H9 (cell line): ENCODE measurements around the gene ZBED2. TPM values are rescaled to one million over a fixed set of nuclear protein-coding genes. Genes with fewer than 3 reads are reported as not detected.

Experiments
- DNase-seq: peaks from one replicate; pipeline ENCODE4 v3.0.0-alpha.2; 2017
- H2AFZ ChIP-seq: one replicate; pipeline ENCODE4 v1.6.1; 2013; ENCODE audit warnings: mild to moderate bottlenecking, low read length, control low read depth, moderate library complexity
- H2AK5ac ChIP-seq: 2 replicates; pipeline ENCODE4 v1.6.1; 2013; ENCODE audit warnings: low read length, control low read depth, mixed read lengths; ENCODE audit not compliant: insufficient read length
- H2BK120ac ChIP-seq: one replicate; pipeline ENCODE4 v1.6.1; 2013; ENCODE audit warnings: low read depth, mild to moderate bottlenecking, low read length, control low read depth, inconsistent platforms; ENCODE audit not compliant: poor library complexity, severe bottlenecking
- H2BK12ac ChIP-seq: 2 replicates; pipeline ENCODE4 v1.6.1; 2013; ENCODE audit warnings: low read length, control low read depth, mixed read lengths, low read depth; ENCODE audit not compliant: insufficient read length
- H2BK15ac ChIP-seq: 2 replicates; pipeline ENCODE4 v1.6.1; 2013; ENCODE audit warnings: low read depth, low read length, control low read depth
- H2BK20ac ChIP-seq: one replicate; pipeline ENCODE4 v1.6.1; 2013; ENCODE audit warnings: low read depth, mild to moderate bottlenecking, low read length, control low read depth, inconsistent platforms; ENCODE audit not compliant: poor library complexity, severe bottlenecking
- H2BK5ac ChIP-seq: 2 replicates; pipeline ENCODE4 v1.6.1; 2013; ENCODE audit warnings: low read length, control low read depth, mixed read lengths; ENCODE audit not compliant: insufficient read length
- H3K14ac ChIP-seq: 2 replicates; pipeline ENCODE4 v1.6.1; 2013; ENCODE audit warnings: low read length, control low read depth; ENCODE audit not compliant: insufficient read depth
- H3K18ac ChIP-seq: 2 replicates; pipeline ENCODE4 v1.6.1; 2013; ENCODE audit warnings: low read depth, mild to moderate bottlenecking, mixed read lengths, low read length, control low read depth; ENCODE audit not compliant: insufficient read length
- H3K23ac ChIP-seq: 2 replicates; pipeline ENCODE4 v1.6.1; 2013; ENCODE audit warnings: low read length, control low read depth, mixed read lengths, low read depth; ENCODE audit not compliant: insufficient read length
- H3K23me2 ChIP-seq: 2 replicates; pipeline ENCODE4 v1.6.1; 2013; ENCODE audit warnings: low read depth, mild to moderate bottlenecking, mixed read lengths, low read length, control low read depth; ENCODE audit not compliant: insufficient read length, poor library complexity, severe bottlenecking
- H3K27ac ChIP-seq: 2 replicates; pipeline ENCODE4 v1.5.1; 2013; ENCODE audit warnings: low read length, control low read depth, mixed read lengths, low read depth; ENCODE audit not compliant: insufficient read length
- H3K27me3 ChIP-seq: 2 replicates; pipeline ENCODE4 v1.6.1; 2013; ENCODE audit warnings: low read length, control low read depth, inconsistent platforms; ENCODE audit not compliant: insufficient read depth
- H3K4ac ChIP-seq: 2 replicates; pipeline ENCODE4 v1.6.1; 2013; ENCODE audit warnings: low read depth, mild to moderate bottlenecking, control low read depth, inconsistent platforms, low read length, moderate library complexity
- H3K4me1 ChIP-seq: 2 replicates; pipeline ENCODE4 v1.6.1; 2013; ENCODE audit warnings: low read length, control low read depth, inconsistent platforms; ENCODE audit not compliant: insufficient read depth
- H3K4me2 ChIP-seq: 2 replicates; pipeline ENCODE4 v1.6.1; 2013; ENCODE audit warnings: low read length, control low read depth, mixed read lengths; ENCODE audit not compliant: insufficient read length, insufficient read depth
- H3K56ac ChIP-seq: 2 replicates; pipeline ENCODE4 v1.6.1; 2013; ENCODE audit warnings: low read depth, mild to moderate bottlenecking, mixed read lengths, low read length, control low read depth; ENCODE audit not compliant: insufficient read length
- H3K79me1 ChIP-seq: 2 replicates; pipeline ENCODE4 v1.6.1; 2013; ENCODE audit warnings: low read depth, mild to moderate bottlenecking, moderate library complexity, low read length, control low read depth, inconsistent platforms; ENCODE audit not compliant: insufficient read depth, poor library complexity, severe bottlenecking
- H3K79me2 ChIP-seq: 2 replicates; pipeline ENCODE4 v1.6.1; 2013; ENCODE audit warnings: low read length, control low read depth, inconsistent platforms; ENCODE audit not compliant: insufficient read depth
- H3K9ac ChIP-seq: 2 replicates; pipeline ENCODE4 v1.6.1; 2013; ENCODE audit warnings: low read length, control low read depth, mixed read lengths; ENCODE audit not compliant: insufficient read length; ENCODE audit errors: extremely low read depth
- H3K9me3 ChIP-seq: one replicate; pipeline ENCODE4 v1.6.1; 2013; ENCODE audit warnings: low read depth, low read length, inconsistent platforms; ENCODE audit not compliant: control insufficient read depth
- H3T11ph ChIP-seq: one replicate; pipeline ENCODE4 v1.6.1; 2013; ENCODE audit warnings: mild to moderate bottlenecking, low read length, control low read depth, inconsistent platforms
- H4K20me1 ChIP-seq: one replicate; pipeline ENCODE4 v1.6.1; 2013; ENCODE audit not compliant: control insufficient read depth, insufficient read length, insufficient read depth
- H4K5ac ChIP-seq: 2 replicates; pipeline ENCODE4 v1.6.1; 2013; ENCODE audit warnings: low read depth, mild to moderate bottlenecking, mixed read lengths, low read length, control low read depth; ENCODE audit not compliant: insufficient read length
- H4K8ac ChIP-seq: replicated peaks from 2 replicates; pipeline ENCODE4 v1.6.1; 2013; ENCODE audit warnings: low read length, control low read depth, mixed read lengths, low read depth; ENCODE audit not compliant: insufficient read length
- H4K91ac ChIP-seq: 2 replicates; pipeline ENCODE4 v1.6.1; 2013; ENCODE audit warnings: low read depth, mild to moderate bottlenecking, moderate library complexity, mixed read lengths, low read length, control low read depth; ENCODE audit not compliant: insufficient read length
- H3K27ac Mint-ChIP-seq, 3 experiments: 2 replicates in 2 of 3; 3 replicates in 1 of 3; pipeline ENCODE4 v1.8.0; 2020 to 2021; ENCODE audit warnings: mixed read lengths in 3 of 3, mild to moderate bottlenecking in 1 of 3, moderate library complexity in 1 of 3
- H3K27me3 Mint-ChIP-seq: 2 replicates; pipeline ENCODE4 v1.8.0; 2021; ENCODE audit warnings: low read depth, mild to moderate bottlenecking, moderate library complexity, mixed read lengths
- H3K36me3 Mint-ChIP-seq, 3 experiments: 2 replicates in 2 of 3; 3 replicates in 1 of 3; pipeline ENCODE4 v1.8.0; 2020 to 2021; ENCODE audit warnings: low read depth in 3 of 3, mixed read lengths in 3 of 3; ENCODE audit not compliant: insufficient read depth in 1 of 3
- H3K4me1 Mint-ChIP-seq, 2 experiments: 2 replicates each; pipeline ENCODE4 v1.8.0; 2020; ENCODE audit warnings: mixed read lengths in 2 of 2
- H3K4me3 Mint-ChIP-seq, 2 experiments: 2 replicates in 1 of 2; 3 replicates in 1 of 2; pipeline ENCODE4 v1.8.0; 2020 to 2021; ENCODE audit warnings: mild to moderate bottlenecking in 2 of 2, mixed read lengths in 2 of 2, moderate library complexity in 1 of 2
- H3K9me3 Mint-ChIP-seq, 2 experiments: 2 replicates in 1 of 2; 3 replicates in 1 of 2; pipeline ENCODE4 v1.8.0; 2020; ENCODE audit warnings: mild to moderate bottlenecking in 2 of 2, mixed read lengths in 2 of 2, moderate library complexity in 1 of 2
- WGBS: extraction: QIAGEN DNeasy Blood & Tissue Kit; methylation state at CpG from one replicate; pipeline ENCODE4 v1.1.7; 2013; ENCODE audit warnings: missing lambda C conversion rate, low lambda C conversion rate, mixed read lengths; ENCODE audit not compliant: insufficient read length; ENCODE audit errors: extremely low coverage; 5-methylcytosine and 5-hydroxymethylcytosine counted together
- total RNA-seq: library from RNA; stranded (reverse); gene quantifications from 2 replicates; pipeline ENCODE4 v1.2.1, GENCODE V29; 2021
- TF ChIP-seq, protein P1 (sequence below): fragments of 200-600 bp; sonication (generic); conservative IDR thresholded peaks from 3 replicates; pipeline ENCODE4 v1.8.0; 2021; ENCODE audit warnings: antibody characterized with exemption, mild to moderate bottlenecking

The ZBED2 gene
- total RNA-seq, 1 experiment from 2014 or later = not detected

DNA sequence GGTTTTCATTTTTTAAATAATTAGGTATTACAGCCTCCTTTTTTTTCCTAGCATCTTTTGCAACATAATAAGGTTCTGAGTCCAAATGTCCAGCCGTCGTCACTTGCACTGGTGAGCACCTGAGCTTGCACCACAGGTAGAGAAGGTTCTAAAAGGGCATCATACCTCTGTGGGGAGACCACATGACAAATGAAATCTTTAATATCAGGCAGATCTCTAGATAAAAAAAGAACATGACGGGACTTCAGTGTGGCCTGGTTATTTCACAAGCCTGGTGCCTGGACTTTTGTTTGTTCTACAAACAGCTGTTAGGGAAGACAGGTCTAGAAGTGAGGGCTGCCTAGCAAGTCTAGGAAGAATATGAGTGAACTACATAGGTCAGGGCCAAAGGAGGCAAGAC, 3.6 kb downstream of the ZBED2 start:
- TF ChIP-seq, protein P1, sequence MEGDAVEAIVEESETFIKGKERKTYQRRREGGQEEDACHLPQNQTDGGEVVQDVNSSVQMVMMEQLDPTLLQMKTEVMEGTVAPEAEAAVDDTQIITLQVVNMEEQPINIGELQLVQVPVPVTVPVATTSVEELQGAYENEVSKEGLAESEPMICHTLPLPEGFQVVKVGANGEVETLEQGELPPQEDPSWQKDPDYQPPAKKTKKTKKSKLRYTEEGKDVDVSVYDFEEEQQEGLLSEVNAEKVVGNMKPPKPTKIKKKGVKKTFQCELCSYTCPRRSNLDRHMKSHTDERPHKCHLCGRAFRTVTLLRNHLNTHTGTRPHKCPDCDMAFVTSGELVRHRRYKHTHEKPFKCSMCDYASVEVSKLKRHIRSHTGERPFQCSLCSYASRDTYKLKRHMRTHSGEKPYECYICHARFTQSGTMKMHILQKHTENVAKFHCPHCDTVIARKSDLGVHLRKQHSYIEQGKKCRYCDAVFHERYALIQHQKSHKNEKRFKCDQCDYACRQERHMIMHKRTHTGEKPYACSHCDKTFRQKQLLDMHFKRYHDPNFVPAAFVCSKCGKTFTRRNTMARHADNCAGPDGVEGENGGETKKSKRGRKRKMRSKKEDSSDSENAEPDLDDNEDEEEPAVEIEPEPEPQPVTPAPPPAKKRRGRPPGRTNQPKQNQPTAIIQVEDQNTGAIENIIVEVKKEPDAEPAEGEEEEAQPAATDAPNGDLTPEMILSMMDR = no peak

More for the DNA sequence above, 3.6 kb downstream of the ZBED2 start:
- Mint-ChIP-seq H3K27me3 (no peaks in the 10 kb centered on the region), H3K4me1 (no peaks in the 10 kb centered on the region), H3K27ac (no peak overlapping the region), H3K4me3 (no peak overlapping the region), H3K36me3 (peaks cover 0 to under 1% (median 0%) of the 10 kb centered on the region in 3 experiments; a peak in 1 of 7 replicates), H3K9me3 (peaks cover 6 to 7% of the 10 kb centered on the region in 2 experiments; a peak in 4 of 5 replicates)
- no CpG with 5 or more reads among the region's 3 CpGs for WGBS
- Histone ChIP-seq H2BK5ac (no peak overlapping the region), H2BK120ac (no peak overlapping the region), H4K91ac (no peak overlapping the region), H3K79me1 (no peaks in the 10 kb centered on the region), H3K23ac (no peak overlapping the region), H3K4me1 (no peaks in the 10 kb centered on the region), H3K27ac (no peak overlapping the region), H3K79me2 (no peaks in the 10 kb centered on the region), H2AK5ac (no peak overlapping the region), H4K8ac (no peak overlapping the region), H3K27me3 (no peaks in the 10 kb centered on the region), H3K4me2 (no peak overlapping the region), H3K14ac (no peak overlapping the region), H2AFZ (no peak overlapping the region), H3K56ac (no peak overlapping the region), H4K20me1 (no peaks in the 10 kb centered on the region), H3K18ac (no peak overlapping the region), H2BK15ac (no peak overlapping the region), H3K9ac (no peak overlapping the region), H3K4ac (no peak overlapping the region), H4K5ac (no peak overlapping the region), H2BK20ac (no peak overlapping the region), H3K23me2 (no peaks in the 10 kb centered on the region), H3T11ph (no peak overlapping the region), H2BK12ac (no peak overlapping the region), H3K9me3 (no peaks in the 10 kb centered on the region)
- DNase-seq = no peak
